Measurements from ENCODE around the gene TMEM147. TPM values are rescaled to one million over a fixed set of nuclear protein-coding genes. Genes with fewer than 3 reads are reported as not detected.

The TMEM147 gene
- total and polyA plus RNA-seq, 2 of the 4 experiments (the other 2 are of a cell fraction): 67.6 to 108 TPM

- H2AK9ac ChIP-seq (replicated peaks; ENCODE audit: low read depth, low read length, poor library complexity): no peak overlapping the region
- no peak overlapping the region for H3K4me3 ChIP-seq (ENCODE audit: insufficient read depth, low read depth, low read length)
- H2BK15ac ChIP-seq (ENCODE audit: low read depth, low read length): no peak overlapping the region
- DNase-seq (no peak), ATAC-seq (ENCODE audit: low read depth) (no peak)
- no peak overlapping the region for H3K4me2 ChIP-seq (ENCODE audit: low read depth, low read length)
- ChIA-PET POLR2A (ENCODE audit: unreplicated experiment) (no interaction called here), CTCF (no interaction called here)
- H3K14ac ChIP-seq (replicated peaks; ENCODE audit: low read depth, low read length): no peak overlapping the region
- dilution Hi-C loops (cut with HindIII; ENCODE audit: low sequenced_read_pairs, unreplicated experiment): no loop called here
- WGBS, 2 experiments (ENCODE audit: extremely low coverage in 2 of 2, insufficient read length in 1 of 2): no CpG with 5 or more reads among the region's 1 CpG
- no peaks in the 10 kb centered on the region for H3K4me1 ChIP-seq (ENCODE audit: control insufficient read depth, insufficient read depth, low read length)
- H3K4ac ChIP-seq (ENCODE audit: low read depth, low read length): no peak overlapping the region
- TF ChIP-seq RCOR1 (IDR thresholded peaks at IDR 0.05; ENCODE audit: insufficient replicate concordance, low read length) (no peak), RFX5 (IDR thresholded peaks at IDR 0.05; ENCODE audit: low read depth, low read length) (no peak), RAD21 (IDR thresholded peaks at IDR 0.05; ENCODE audit: low read length) (no peak), POLR2A (IDR thresholded peaks at IDR 0.05; ENCODE audit: low read depth, low read length) (no peak), USF2 (IDR thresholded peaks at IDR 0.05; ENCODE audit: low read depth, low read length) (no peak), BHLHE40 (IDR thresholded peaks at IDR 0.05; ENCODE audit: low read depth, low read length) (no peak), MXI1 (IDR thresholded peaks at IDR 0.05; ENCODE audit: borderline replicate concordance, low read depth, low read length) (no peak)
- no peak overlapping the region for H3K9ac ChIP-seq (ENCODE audit: low read depth, low read length)
- no peaks in the 10 kb centered on the region for H3K9me1 ChIP-seq (ENCODE audit: insufficient read depth, low read length)
- no peak overlapping the region for H2AK5ac ChIP-seq (ENCODE audit: low read depth, low read length)
- no peak overlapping the region for H2BK5ac ChIP-seq (ENCODE audit: low read depth, low read length, poor library complexity, severe bottlenecking)
- no peaks in the 10 kb centered on the region for H3K27me3 ChIP-seq (ENCODE audit: control insufficient read depth, insufficient read depth, low read length)
- H3K56ac ChIP-seq (ENCODE audit: extremely low read depth, insufficient read depth, low read length): no peak overlapping the region
- no peak overlapping the region for H3K27ac ChIP-seq (ENCODE audit: insufficient read depth, low read length)
- H4K5ac ChIP-seq (ENCODE audit: low read depth, low read length): no peak overlapping the region
- H4K8ac ChIP-seq (ENCODE audit: low read depth in 2 of 2, low read length in 2 of 2): no peak overlapping the region
- no peak overlapping the region for H2BK20ac ChIP-seq (ENCODE audit: low read depth, low read length)
- intact Hi-C loops (cut with micrococcal nuclease): no loop called here
- no peak overlapping the region for H3K18ac ChIP-seq (ENCODE audit: low read depth, low read length)
- in situ Hi-C loops (cut with MboI; ENCODE audit: low sequenced_read_pairs): loop anchor here (25.0 kb wide), 1 partner anchor 241 kb away; the partner anchor contains the start of genes CD22 and FFAR1
- peaks cover 15% of the 10 kb centered on the region for H3K9me3 ChIP-seq (ENCODE audit: control insufficient read depth, insufficient read depth, low read length)
- H2BK120ac ChIP-seq (ENCODE audit: low read depth, low read length): no peak overlapping the region
- H3K23ac ChIP-seq (ENCODE audit: low read depth, low read length): no peak overlapping the region
- BruUV-seq (replicated peaks): no TSS peak
- no peaks in the 10 kb centered on the region for H3K36me3 ChIP-seq (ENCODE audit: control insufficient read depth, insufficient read depth, low read length)
- no peaks in the 10 kb centered on the region for H3K79me1 ChIP-seq (ENCODE audit: low read depth in 1 of 2, low read length in 2 of 2)
- no peak overlapping the region for H4K91ac ChIP-seq (ENCODE audit: insufficient read depth, low read depth, low read length)
- no peaks in the 10 kb centered on the region for H4K20me1 ChIP-seq (ENCODE audit: insufficient read depth, low read length)
- H2AFZ ChIP-seq (replicated peaks; ENCODE audit: low read length, poor library complexity): no peak overlapping the region
These were observed 32.5 kb downstream of the TMEM147 start for GRCh38 chr19:35577918-35578317.
